ENCODE results near the gene NDUFA9. TPM values are rescaled to one million over a fixed set of nuclear protein-coding genes. Genes with fewer than 3 reads are reported as not detected.

The NDUFA9 gene
- total and polyA plus RNA-seq, 9 of the 15 experiments (the other 6 are each of a cell fraction or from before 2014, with no cell fraction given) = 54.8 to 331 (median 108) TPM

- TF ChIP-seq ZNF197 (CRISPR knock-in tag; IDR thresholded peaks at IDR 0.05; ENCODE audit: low read depth) (no peak), NR4A1 (CRISPR knock-in tag; IDR thresholded peaks at IDR 0.05) (no peak), NR4A1 (tag; IDR thresholded peaks at IDR 0.05) (no peak)
Observed at GRCh38 chr12:4665236-4665635, 16.3 kb downstream of the NDUFA9 start (continued).

- WGBS (ENCODE audit: insufficient coverage, low coverage, missing lambda C conversion rate) = 79% methylated on average over 2 of the region's 2 CpGs
- POLR2A ChIA-PET = no interaction called here
- H3K4me3 ChIP-seq = no peak overlapping the region
Observed at GRCh38 chr12:4679711-4680110, 30.8 kb downstream of the NDUFA9 start.

More at GRCh38 chr12:4679711-4680110, 30.8 kb downstream of the NDUFA9 start:
- Histone ChIP-seq H3K79me2 (ENCODE audit: control insufficient read depth, insufficient read depth, low read length) (no peaks in the 10 kb centered on the region), H3K4me2 (ENCODE audit: insufficient read depth, low read length) (no peak overlapping the region), H3K27me3 (ENCODE audit: control insufficient read depth in 2 of 2, insufficient read depth in 2 of 2, low read length in 2 of 2) (no peaks in the 10 kb centered on the region), H4K20me1 (replicated peaks; ENCODE audit: control insufficient read depth, insufficient read depth, low read length) (no peaks in the 10 kb centered on the region), H3K9me1 (ENCODE audit: control insufficient read depth, insufficient read depth, low read length) (no peaks in the 10 kb centered on the region), H3K9me3 (replicated peaks; ENCODE audit: control insufficient read depth, insufficient read depth, low read depth, low read length) (no peaks in the 10 kb centered on the region), H3K27ac (ENCODE audit: extremely low read depth, low read depth, low read length) (no peak overlapping the region), H2AFZ (ENCODE audit: low read depth, low read length) (no peak overlapping the region), H3K36me3 (ENCODE audit: control insufficient read depth, insufficient read depth, low read length) (peaks cover 27% of the 10 kb centered on the region; the same call in 1 of the 3 replicates), H3K4me1 (replicated peaks in 1 of 2; ENCODE audit: control insufficient read depth in 2 of 2, insufficient read depth in 2 of 2, low read length in 2 of 2) (no peaks in the 10 kb centered on the region), H3K9ac (ENCODE audit: insufficient read depth in 1 of 2, low read depth in 2 of 2, low read length in 2 of 2) (no peak overlapping the region)
- CTCF ChIA-PET (ENCODE audit: low intra/inter-chr PET ratio) = no interaction called here
- TF ChIP-seq DIDO1 (tag; IDR thresholded peaks at IDR 0.05; ENCODE audit: low read depth) (no peak), XRCC5 (IDR thresholded peaks at IDR 0.05; ENCODE audit: low read depth, low read length) (no peak), MXI1 (IDR thresholded peaks at IDR 0.05; ENCODE audit: low read depth, low read length) (no peak), CCAR2 (IDR thresholded peaks at IDR 0.05; ENCODE audit: low read depth, low read length) (no peak), PTBP1 (IDR thresholded peaks at IDR 0.05; ENCODE audit: low read depth, low read length) (no peak), IRF2 (CRISPR knock-in tag; IDR thresholded peaks at IDR 0.05) (no peak), SLC30A9 (CRISPR knock-in tag; IDR thresholded peaks at IDR 0.05) (no peak), MCM5 (IDR thresholded peaks at IDR 0.05; ENCODE audit: low read depth) (no peak), BRCA1 (IDR thresholded peaks at IDR 0.05) (no peak), BRCA1 (CRISPR knock-in tag; IDR thresholded peaks at IDR 0.05) (no peak)
- BruUV-seq (replicated peaks) = no TSS peak
- DNase-seq (ENCODE audit: extremely low read depth in 1 of 4, low spot score in 3 of 4) (no peak), ATAC-seq (no peak), FAIRE-seq (no peak)
- in situ Hi-C loops (cut with MboI) = no loop called here
- intact Hi-C loops (cut with micrococcal nuclease) = no loop called here
